H1 (cell line): ENCODE measurements around the gene LAMA4.

Source experiments
- ASH2L ChIP-seq: fragments of 200-600, 300-600 bp; sonication (generic); IDR thresholded peaks from one replicate; pipeline ENCODE4 v1.7.1; 2017; ENCODE audit warnings: low read length
- BACH1 ChIP-seq: IDR thresholded peaks from 2 replicates; pipeline ENCODE4 v1.6.1; 2012; ENCODE audit warnings: low read length, improper control_type of control experiment
- CBX8 ChIP-seq: fragments of 300-800, 300-1000 bp; sonication (generic); IDR thresholded peaks from 2 replicates; pipeline ENCODE4 v1.7.1; 2016; ENCODE audit warnings: low read depth, low read length, borderline replicate concordance
- CTCF ChIP-seq, 3 experiments: IDR thresholded peaks; 1 replicate in 2 of 3; 2 replicates in 1 of 3; pipeline versions ENCODE4 v1.5.1 to v1.6.1; 2011; ENCODE audit warnings: low read length in 3 of 3, mild to moderate bottlenecking in 3 of 3, inconsistent platforms in 2 of 3, low read depth in 1 of 3, moderate library complexity in 1 of 3; ENCODE audit not compliant: insufficient read depth in 1 of 3; ENCODE audit errors: control extremely low read depth in 1 of 3
- POLR2A ChIP-seq, 2 experiments: IDR thresholded peaks; 1 replicate in 1 of 2; 2 replicates in 1 of 2; pipeline ENCODE4 v1.6.1; 2011; ENCODE audit warnings: low read depth in 2 of 2, low read length in 2 of 2, mild to moderate bottlenecking in 2 of 2; ENCODE audit errors: control extremely low read depth in 1 of 2
- SIN3A ChIP-seq, 2 experiments: IDR thresholded peaks in 1 of 2; conservative IDR thresholded peaks in 1 of 2; 2 replicates each; pipeline ENCODE4 v1.6.1; 2011 to 2012; ENCODE audit warnings: low read length in 2 of 2, improper control_type of control experiment in 1 of 2, low read depth in 1 of 2, mild to moderate bottlenecking in 1 of 2
- SP1 ChIP-seq: IDR thresholded peaks from 2 replicates; pipeline ENCODE4 v1.6.1; 2011; ENCODE audit warnings: low read depth, low read length
- TAF1 ChIP-seq: IDR thresholded peaks from 2 replicates; pipeline ENCODE4 v1.6.1; 2011; ENCODE audit warnings: mild to moderate bottlenecking, low read depth, low read length

- TF ChIP-seq ASH2L (no peak), TAF1 (no peak), SIN3A (conservative IDR thresholded peaks at IDR 0.05 in 1 of 2, IDR thresholded peaks at IDR 0.05 in 1 of 2; ENCODE audit: low read depth in 1 of 2, low read length in 2 of 2) (no peak), CBX8 (no peak), CTCF (IDR thresholded peaks at IDR 0.05; ENCODE audit: control extremely low read depth in 1 of 3, insufficient read depth in 1 of 3, low read depth in 1 of 3, low read length in 3 of 3) (no peak), SP1 (no peak), POLR2A (IDR thresholded peaks at IDR 0.05; ENCODE audit: control extremely low read depth in 1 of 2, low read depth in 2 of 2, low read length in 2 of 2) (no peak), BACH1 (no peak)
Observed at GRCh38 chr6:112172540-112172939, 81.8 kb downstream of the LAMA4 start.
